ENCODE measurements around the gene RETSAT. TPM values are rescaled to one million over a fixed set of nuclear protein-coding genes. Genes with fewer than 3 reads are reported as not detected.
A peak's percentile ranks its signal among the peaks of the same experiment; 100 is the strongest.

RETSAT gene
- total RNA-seq, result 16.9 and 17.1 TPM in 2 replicates

GRCh38 chr2:85354286-85355072 is at the start of gene RETSAT, which contains the start of gene ELMOD3:
Gene RETSAT (minus strand): TSS chr2:85354528. CDS start chr2:85354507, 21 bp downstream.
Gene ELMOD3 (plus strand): TSS chr2:85354769. CDS start chr2:85357199, 2,430 bp downstream.
- peak within 1 kb of the TSS; percentile 100 for H3K4me3 Mint-ChIP-seq

GRCh38 chr2:85401844-85402243 is 47.5 kb upstream of the RETSAT start:
- TF ChIP-seq CTCF (IDR thresholded peaks at IDR 0.05), result no peak
- no peaks in the 10 kb centered on the region for H3K27me3 Mint-ChIP-seq
- intact Hi-C loops (cut with micrococcal nuclease), result no loop called here
- no peaks in the 10 kb centered on the region for H3K9me3 Mint-ChIP-seq
- no peak for DNase-seq
- peaks cover 61% of the 10 kb centered on the region for H3K36me3 Mint-ChIP-seq (ENCODE audit: low read depth)
- H3K27ac Mint-ChIP-seq, result peak overlapping the region; percentile 82
- ChIA-PET POLR2A (interaction anchor here (0.6 to 1.4 kb wide), 9 partner anchors 9 to 221 kb away, joined by 3 to 8 read pairs (median 3); partner anchors contain the start of gene RNF181), CTCF (interaction anchor here (1.4 kb wide), 1 partner anchor 150 kb away, joined by 3 read pairs; no protein-coding TSS in a partner anchor)
- H3K4me3 Mint-ChIP-seq, result peak overlapping the region; percentile 60
- peaks cover 40% of the 10 kb centered on the region for H3K4me1 Mint-ChIP-seq
- ATAC-seq (ENCODE audit: low read depth), result peak; percentile 57

More at GRCh38 chr2:85354286-85355072, at the start of gene RETSAT, which contains the start of gene ELMOD3:
- ATAC-seq (ENCODE audit: low read depth), result peak; percentile 99
- Mint-ChIP-seq H3K27ac (peak within 1 kb of the TSS; percentile 99), H3K27me3 (no peaks in the 10 kb centered on the region), H3K4me1 (peaks cover 48% of the 10 kb centered on the region), H3K36me3 (ENCODE audit: low read depth) (peaks cover 49% of the 10 kb centered on the region), H3K9me3 (no peaks in the 10 kb centered on the region)
- peak; percentile 84 for DNase-seq
- no peak for TF ChIP-seq CTCF (IDR thresholded peaks at IDR 0.05)
- intact Hi-C loops (cut with micrococcal nuclease), result loop anchor here (1.0 to 5.0 kb wide), 10 partner anchors 26 to 1088 kb away; partner anchors contain the start of genes CAPG, GGCX, KDM3A and MAT2A
- ChIA-PET POLR2A (interaction anchor here (0.5 to 4.2 kb wide), 29 partner anchors 9 to 262 kb away, joined by 3 to 93 read pairs (median 6); partner anchors contain the start of genes C2orf68, GGCX, MAT2A and RNF181), CTCF (interaction anchor here (0.9 to 1.4 kb wide), 6 partner anchors 38 to 351 kb away, joined by 3 to 6 read pairs (median 4); partner anchors contain the start of gene SH2D6)

GRCh38 chr2:85401464-85401805 is 47.1 kb upstream of the RETSAT start:
- CTCF ChIA-PET, result interaction anchor here (1.4 kb wide), 1 partner anchor 150 kb away, joined by 3 read pairs; no protein-coding TSS in a partner anchor
- ATAC-seq (ENCODE audit: low read depth) (no peak), DNase-seq (no peak)
- H3K27ac Mint-ChIP-seq, result no peak overlapping the region
- H3K4me3 Mint-ChIP-seq, result no peak overlapping the region
- intact Hi-C loops (cut with micrococcal nuclease), result no loop called here
- POLR2A ChIA-PET, result interaction anchor here (0.6 to 1.4 kb wide), 7 partner anchors 9 to 194 kb away, joined by 3 to 8 read pairs (median 5); partner anchors contain the start of gene RNF181
- no peak for TF ChIP-seq CTCF (IDR thresholded peaks at IDR 0.05)
- peaks cover 37% of the 10 kb centered on the region for H3K4me1 Mint-ChIP-seq
- no peaks in the 10 kb centered on the region for H3K27me3 Mint-ChIP-seq
- H3K36me3 Mint-ChIP-seq (ENCODE audit: low read depth), result peaks cover 65% of the 10 kb centered on the region
- H3K9me3 Mint-ChIP-seq, result no peaks in the 10 kb centered on the region

GRCh38 chr2:85400541-85401463 is 46.5 kb upstream of the RETSAT start:
- POLR2A ChIA-PET, result interaction anchor here (0.6 to 2.1 kb wide), 6 partner anchors 9 to 195 kb away, joined by 3 to 7 read pairs (median 5); partner anchors contain the start of genes CAPG and RNF181
- Mint-ChIP-seq H3K9me3 (no peaks in the 10 kb centered on the region), H3K27ac (no peak overlapping the region), H3K4me1 (peaks cover 31% of the 10 kb centered on the region), H3K36me3 (ENCODE audit: low read depth) (peaks cover 72% of the 10 kb centered on the region), H3K27me3 (no peaks in the 10 kb centered on the region), H3K4me3 (no peak overlapping the region)
- TF ChIP-seq CTCF (IDR thresholded peaks at IDR 0.05), result no peak
- CTCF ChIA-PET, result interaction anchor here (1.4 kb wide), 1 partner anchor 151 kb away, joined by 3 read pairs; no protein-coding TSS in a partner anchor
- DNase-seq (no peak), ATAC-seq (ENCODE audit: low read depth) (no peak)
- intact Hi-C loops (cut with micrococcal nuclease), result no loop called here

All from activated B cell treated with CpG ODN at 0.5 μM for 24 hours (primary cell).